Body of pancreas (tissue), 4 donors: ENCODE data around the gene LRIT3. TPM values are rescaled to one million over a fixed set of nuclear protein-coding genes. Genes with fewer than 3 reads are reported as not detected.
A peak's percentile ranks its signal among the peaks of the same experiment; 100 is the strongest.

ENCODE experiments used
- ATAC-seq: fragments of 150-250 bp; one replicate; pipeline ENCODE4 v1.9.1; 2016
- DNase-seq, 4 donors: peaks; one replicate each; pipeline ENCODE4 v3.0.0-alpha.2; 2019
- H3K27ac ChIP-seq, 4 donors: fragments of 200-600 bp; sonication (generic); 1 replicate in 3 of 4; 2 replicates in 1 of 4; pipeline versions ENCODE4 v1.5.1 to v1.6.1; 2016 to 2019; ENCODE audit warnings: mild to moderate bottlenecking in 1 of 4, mixed read lengths in 1 of 4, moderate library complexity in 1 of 4
- H3K27me3 ChIP-seq, 2 donors: fragments of 200-600 bp; sonication (generic); one replicate each; pipeline ENCODE4 v1.6.0; 2016; ENCODE audit warnings: mild to moderate bottlenecking in 1 of 2
- H3K36me3 ChIP-seq, 2 donors: fragments of 200-600 bp; sonication (generic); replicated peaks in 1 of 2; 2 replicates each; pipeline ENCODE4 v1.5.1; 2016; ENCODE audit warnings: low read depth in 2 of 2; ENCODE audit not compliant: insufficient read depth in 1 of 2
- H3K4me1 ChIP-seq: fragments of 200-600 bp; sonication (generic); one replicate; pipeline ENCODE4 v1.6.0; 2016
- H3K4me3 ChIP-seq, 2 donors: fragments of 200-600 bp; sonication (generic); 1 replicate in 1 of 2; 2 replicates in 1 of 2; pipeline ENCODE4 v1.5.1; 2016 to 2019
- H3K9me3 ChIP-seq, 3 donors: fragments of 200-600 bp; sonication (generic); 1 replicate in 2 of 3; 2 replicates in 1 of 3; pipeline ENCODE4 v1.5.1; 2016
- CTCF ChIP-seq, 7 experiments: fragments of 450-650 bp in 4 of 7; fragments of 200-600 bp in 3 of 7; sonication (generic) in 3 of 7; IDR thresholded peaks; one replicate each; pipeline ENCODE4 v1.5.1; 2016 to 2019; ENCODE audit warnings: antibody characterized with exemption in 7 of 7
- POLR2A ChIP-seq, 3 donors: fragments of 450-650 bp; IDR thresholded peaks; one replicate each; pipeline ENCODE4 v1.6.1; 2016; ENCODE audit warnings: antibody characterized with exemption in 3 of 3, mild to moderate bottlenecking in 2 of 3
- WGBS, 2 donors: methylation state at CpG; one replicate each; pipeline ENCODE4 v1.1.5; 2017; 5-methylcytosine and 5-hydroxymethylcytosine counted together
- intact Hi-C: fragments of 100-400 bp; cut with DNase I; formaldehyde crosslinking; loops from one replicate; pipeline ENCODE4 v1.15.1; 2023
- total RNA-seq, 2 donors: library from RNA; depleted of rRNA; stranded (reverse); fragments of >200 nt; gene quantifications; one replicate each; pipeline ENCODE4 v1.1.0, GENCODE V29; 2016

Gene LRIT3
- total RNA-seq, 2 donors from 2014 or later = 0.26 TPM; not detected in 1

- Histone ChIP-seq H3K27ac (peak within 1 kb of the TSS; percentile 54 to 97 (median 82)), H3K9me3 (no peaks in the 10 kb centered on the region), H3K36me3 (no peaks in the 10 kb centered on the region), H3K4me3 (peak within 1 kb of the TSS; percentile 60 to 62), H3K4me1 (peaks cover 24% of the 10 kb centered on the region), H3K27me3 (no peaks in the 10 kb centered on the region)
- intact Hi-C loops = no loop called here
- 0 to 1% methylated on average over 47 to 53 of the region's 53 CpGs for WGBS, 2 donors
- DNase-seq (peak; percentile 91 to 96 (median 94)), ATAC-seq (peak; percentile 99)
- TF ChIP-seq CTCF (IDR thresholded peaks at IDR 0.05) (peak in 3 of 7 experiments; percentile 6 to 15 (median 13)), POLR2A (IDR thresholded peaks at IDR 0.05) (peak; percentile 61 to 90 (median 90))
Observed at GRCh38 chr4:109815151-109816081, 32.5 kb upstream of the LRIT3 start, which contains the start of gene GAR1. GAR1 (plus strand) TSS chr4:109815762; CDS start chr4:109816165, 403 bp downstream.

- DNase-seq (peak in 1 of 4 donors; percentile 31), ATAC-seq (peak; percentile 4)
- H3K9me3 ChIP-seq = no peaks in the 10 kb centered on the region
- intact Hi-C loops = no loop called here
- H3K4me3 ChIP-seq = peak overlapping the region; percentile 60 to 62
- no peak for TF ChIP-seq POLR2A (IDR thresholded peaks at IDR 0.05)
- no peak for TF ChIP-seq CTCF (IDR thresholded peaks at IDR 0.05)
- peaks cover 24% of the 10 kb centered on the region for H3K4me1 ChIP-seq
- no peaks in the 10 kb centered on the region for H3K36me3 ChIP-seq
- peak overlapping the region in 3 of 4 donors; percentile 70 to 97 (median 95) for H3K27ac ChIP-seq
- H3K27me3 ChIP-seq = no peaks in the 10 kb centered on the region
- 1% methylated on average over 19 of the region's 19 CpGs for WGBS, 2 donors
Observed at GRCh38 chr4:109816082-109816442, 31.8 kb upstream of the LRIT3 start.

- H3K27me3 ChIP-seq = no peaks in the 10 kb centered on the region
- H3K4me1 ChIP-seq = peaks cover 24% of the 10 kb centered on the region
- DNase-seq = no peak
- no peak for ATAC-seq
- TF ChIP-seq POLR2A (IDR thresholded peaks at IDR 0.05) (no peak), CTCF (IDR thresholded peaks at IDR 0.05) (no peak)
- H3K36me3 ChIP-seq = no peaks in the 10 kb centered on the region
- no peak overlapping the region for H3K27ac ChIP-seq
- intact Hi-C loops = no loop called here
- WGBS, 2 donors = 15 to 27% methylated on average over 1 of the region's 1 CpG
- H3K9me3 ChIP-seq = no peaks in the 10 kb centered on the region
- no peak overlapping the region for H3K4me3 ChIP-seq
Observed at GRCh38 chr4:109816894-109817293, 31.0 kb upstream of the LRIT3 start.

GRCh38 chr4:109818268-109818667 lies 29.6 kb upstream of the LRIT3 start:
- H3K36me3 ChIP-seq = peaks cover 3 to 5% of the 10 kb centered on the region in 2 donors
- H3K9me3 ChIP-seq = no peaks in the 10 kb centered on the region
- no peak overlapping the region for H3K27ac ChIP-seq
- ATAC-seq = no peak
- WGBS, 2 donors = 91 to 97% methylated on average over 4 of the region's 4 CpGs
- no peak overlapping the region for H3K4me3 ChIP-seq
- intact Hi-C loops = no loop called here
- no peak for DNase-seq
- H3K27me3 ChIP-seq = no peaks in the 10 kb centered on the region
- peaks cover 24% of the 10 kb centered on the region for H3K4me1 ChIP-seq
- TF ChIP-seq POLR2A (IDR thresholded peaks at IDR 0.05) = no peak
- TF ChIP-seq CTCF (IDR thresholded peaks at IDR 0.05) = no peak
